ENCODE data around the gene LGALS14.

Gene LGALS14

DNA sequence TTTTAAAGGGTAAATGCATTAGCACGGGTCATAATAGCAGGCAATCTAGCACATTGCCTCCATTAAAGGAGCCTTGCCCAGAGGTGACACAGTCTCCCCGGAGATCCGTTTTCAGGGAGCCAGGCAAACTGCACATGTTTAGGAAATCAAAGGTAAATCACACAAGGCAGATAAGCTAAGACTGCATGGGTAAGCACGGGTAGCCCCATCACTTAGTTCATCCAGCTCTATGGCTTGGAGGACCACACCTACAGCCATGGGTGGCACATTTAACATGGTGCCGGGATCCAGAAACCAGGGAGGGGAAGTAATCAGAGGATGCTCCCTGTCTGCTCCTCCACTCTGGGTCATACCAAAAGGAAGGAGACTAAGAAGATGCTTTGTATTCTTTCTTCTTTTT is 31.8 kb upstream of the LGALS14 start:
- TF ChIP-seq, protein P1, sequence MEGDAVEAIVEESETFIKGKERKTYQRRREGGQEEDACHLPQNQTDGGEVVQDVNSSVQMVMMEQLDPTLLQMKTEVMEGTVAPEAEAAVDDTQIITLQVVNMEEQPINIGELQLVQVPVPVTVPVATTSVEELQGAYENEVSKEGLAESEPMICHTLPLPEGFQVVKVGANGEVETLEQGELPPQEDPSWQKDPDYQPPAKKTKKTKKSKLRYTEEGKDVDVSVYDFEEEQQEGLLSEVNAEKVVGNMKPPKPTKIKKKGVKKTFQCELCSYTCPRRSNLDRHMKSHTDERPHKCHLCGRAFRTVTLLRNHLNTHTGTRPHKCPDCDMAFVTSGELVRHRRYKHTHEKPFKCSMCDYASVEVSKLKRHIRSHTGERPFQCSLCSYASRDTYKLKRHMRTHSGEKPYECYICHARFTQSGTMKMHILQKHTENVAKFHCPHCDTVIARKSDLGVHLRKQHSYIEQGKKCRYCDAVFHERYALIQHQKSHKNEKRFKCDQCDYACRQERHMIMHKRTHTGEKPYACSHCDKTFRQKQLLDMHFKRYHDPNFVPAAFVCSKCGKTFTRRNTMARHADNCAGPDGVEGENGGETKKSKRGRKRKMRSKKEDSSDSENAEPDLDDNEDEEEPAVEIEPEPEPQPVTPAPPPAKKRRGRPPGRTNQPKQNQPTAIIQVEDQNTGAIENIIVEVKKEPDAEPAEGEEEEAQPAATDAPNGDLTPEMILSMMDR (IDR thresholded peaks at IDR 0.05) = no peak

DNA sequence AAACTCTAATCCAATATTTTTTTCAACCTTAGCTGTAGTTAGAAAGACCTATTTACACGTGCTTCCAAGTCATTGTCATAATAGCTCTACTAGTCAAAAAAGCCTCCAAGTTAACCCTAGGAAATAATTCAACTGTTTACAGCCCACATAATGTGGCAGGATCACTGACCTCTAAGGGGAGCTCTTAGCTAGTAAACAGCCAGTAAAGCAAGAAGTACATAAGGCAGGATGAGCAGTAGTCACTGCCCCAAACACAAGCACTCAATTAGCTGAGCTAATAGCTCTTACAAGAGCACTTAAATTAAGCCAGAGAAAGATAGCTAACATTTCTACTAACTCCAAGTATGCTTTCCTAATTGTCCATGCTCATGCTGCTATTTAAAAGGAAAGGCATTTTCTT is 30.4 kb upstream of the LGALS14 start:
- TF ChIP-seq, protein P1 (IDR thresholded peaks at IDR 0.05) = peak; percentile 49

DNA sequence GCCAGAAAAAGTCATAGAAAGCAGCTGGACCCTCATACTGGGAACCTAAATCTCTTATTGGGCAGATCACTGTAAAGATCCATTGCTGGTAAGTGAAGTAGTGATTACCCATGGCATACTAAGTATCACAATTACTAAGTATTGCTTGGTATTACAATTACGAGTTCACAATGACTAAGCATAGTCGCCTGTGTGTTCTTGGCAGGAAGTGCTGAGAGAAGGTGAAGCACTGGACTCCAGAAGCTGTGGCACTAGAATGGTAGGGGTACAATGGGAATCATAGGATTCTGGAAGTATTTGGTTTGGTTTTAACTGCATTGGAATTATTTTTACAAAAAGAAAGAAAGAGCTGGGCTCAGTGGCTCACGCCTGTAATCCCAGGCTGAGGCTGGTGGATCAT is 28.3 kb upstream of the LGALS14 start:
- TF ChIP-seq, protein P1 (IDR thresholded peaks at IDR 0.05) = no peak

DNA sequence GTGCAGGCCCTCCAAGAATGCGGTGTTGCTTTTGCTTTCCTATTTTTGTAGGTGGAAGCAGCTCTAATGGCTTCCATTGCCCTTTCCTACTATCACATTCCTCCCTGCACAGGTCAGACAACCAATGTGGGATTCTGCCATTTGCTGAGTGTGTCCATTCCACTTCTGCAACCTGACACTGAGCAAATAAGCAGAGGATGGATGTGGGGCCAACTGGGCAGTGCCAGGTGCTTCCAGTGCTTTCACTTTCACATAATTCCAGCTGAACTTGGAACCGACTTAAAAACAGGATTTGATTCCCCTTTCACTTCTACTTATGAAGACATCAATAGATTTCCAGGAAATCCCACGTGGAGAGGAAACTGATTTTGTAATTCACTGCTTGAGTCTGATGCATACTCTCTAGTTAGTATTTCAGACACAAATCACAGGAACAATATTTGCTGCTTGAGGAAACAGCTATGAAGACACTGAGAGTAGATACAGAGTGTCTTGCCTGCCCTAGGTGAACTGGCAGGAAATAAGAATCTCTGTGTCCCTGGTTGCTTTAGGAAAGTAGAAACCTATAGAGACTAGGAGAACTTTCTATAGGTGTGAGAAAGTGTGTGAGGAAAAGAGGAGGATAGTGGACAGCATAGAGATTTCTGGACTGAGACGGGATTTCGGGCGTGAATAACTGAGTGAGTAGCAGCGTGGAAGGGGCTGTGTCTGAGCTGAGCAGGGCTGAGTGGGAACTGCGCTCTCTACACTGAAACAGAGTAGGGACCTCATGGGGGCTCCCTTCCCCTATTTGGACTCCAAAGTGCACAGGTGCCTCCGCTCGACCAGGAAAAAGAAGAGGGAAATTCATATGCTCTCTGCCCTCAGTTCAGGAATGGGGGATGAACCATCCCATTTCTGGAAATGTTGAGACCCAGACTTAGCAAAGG is 26.1 kb upstream of the LGALS14 start:
- TF ChIP-seq, protein P1 (IDR thresholded peaks at IDR 0.05) = no peak

DNA sequence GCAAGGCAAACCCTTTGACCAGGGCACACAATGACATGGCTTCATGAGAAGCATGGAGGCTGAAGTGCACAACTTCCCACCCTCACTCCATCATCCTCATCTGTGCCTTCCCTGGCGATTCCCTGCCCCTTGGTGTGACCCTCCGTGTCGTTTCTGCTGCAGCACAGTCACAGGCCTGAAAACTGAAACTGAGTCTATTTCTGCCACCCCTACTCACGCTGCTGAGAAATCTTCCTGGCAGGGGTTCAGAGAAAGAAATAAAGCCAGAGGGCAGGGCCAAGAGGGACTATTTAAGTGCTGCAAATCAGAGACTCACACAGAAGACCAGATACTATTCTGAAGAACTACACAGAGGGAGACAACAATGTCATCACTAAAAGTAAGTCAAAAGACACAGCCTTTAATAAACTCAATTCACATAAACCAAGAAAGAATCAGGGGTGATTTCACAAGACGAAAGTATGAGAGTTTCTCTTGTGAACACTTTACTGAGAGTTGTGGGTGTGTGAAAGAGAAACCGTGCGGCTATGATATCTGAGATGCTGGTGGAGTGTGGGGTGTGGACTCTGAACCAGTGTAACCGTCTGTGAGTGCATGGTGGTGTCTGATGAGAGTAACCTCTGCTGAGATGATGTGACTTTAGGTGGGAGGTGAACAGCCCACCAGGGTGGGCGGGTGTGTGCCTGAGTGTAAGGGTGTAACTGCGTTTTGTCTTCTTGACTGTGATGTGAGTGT is 25.1 kb upstream of the LGALS14 start:
- TF ChIP-seq, protein P1 (IDR thresholded peaks at IDR 0.05) = no peak

DNA sequence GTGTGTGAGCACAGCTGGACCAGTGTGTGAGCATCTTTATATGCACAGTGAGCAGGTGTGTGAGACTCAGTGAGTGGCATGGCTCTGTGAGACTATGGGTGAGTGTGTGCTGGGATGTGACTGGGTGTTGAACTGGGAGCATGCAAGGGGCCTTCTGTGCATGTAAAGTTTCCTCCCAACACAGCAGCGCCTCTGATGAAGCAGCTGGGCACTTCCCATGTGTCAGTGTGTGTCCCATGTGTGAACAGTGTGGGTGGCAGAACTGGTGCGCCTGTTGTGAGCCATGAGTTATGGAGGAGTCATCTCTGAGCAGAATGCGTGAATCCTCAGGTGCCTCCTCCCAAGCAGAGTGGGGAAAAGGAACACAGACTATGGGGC is 24.5 kb upstream of the LGALS14 start:
- TF ChIP-seq, protein P1 (IDR thresholded peaks at IDR 0.05) = no peak

DNA sequence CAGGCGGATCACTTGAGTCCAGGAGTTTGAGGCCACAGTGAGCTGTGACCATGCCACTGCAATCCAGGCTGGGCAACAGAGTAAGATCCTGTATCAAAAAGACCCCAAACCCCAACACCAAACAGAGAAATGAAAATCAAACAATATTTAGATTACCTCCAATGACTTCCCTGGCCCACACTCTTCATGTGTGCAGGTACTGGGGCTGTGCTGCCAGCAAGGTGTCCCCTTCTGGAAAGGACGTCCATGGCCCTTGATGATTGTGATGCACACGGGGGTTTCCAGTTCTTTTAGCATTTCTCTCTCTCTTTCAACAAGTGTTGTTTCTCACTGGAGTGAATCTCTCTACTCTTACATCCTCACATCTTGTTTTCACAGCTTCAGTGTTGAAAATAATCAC is 23.7 kb upstream of the LGALS14 start:
- TF ChIP-seq, protein P1 (IDR thresholded peaks at IDR 0.05) = no peak
